Esophagus squamous epithelium (tissue), 4 donors: ENCODE results near the gene ZNF653.

Source experiments
- POLR2A ChIP-seq, 4 donors: fragments of 450-650 bp; IDR thresholded peaks; one replicate each; pipeline ENCODE4 v1.6.1; 2017; ENCODE audit warnings: antibody characterized with exemption in 4 of 4, mild to moderate bottlenecking in 4 of 4, moderate library complexity in 3 of 4
- TF ChIP-seq, protein P1 (sequence below), 6 experiments: fragments of 450-650 bp in 4 of 6; fragments of 200-600 bp in 2 of 6; sonication (generic) in 2 of 6; IDR thresholded peaks; one replicate each; pipeline ENCODE4 v1.5.1; 2016 to 2019; ENCODE audit warnings: antibody characterized with exemption in 6 of 6, mild to moderate bottlenecking in 4 of 6, moderate library complexity in 4 of 6

GRCh38 chr19:11552666-11553372 lies 47.2 kb upstream of the ZNF653 start:
- TF ChIP-seq, protein P1, sequence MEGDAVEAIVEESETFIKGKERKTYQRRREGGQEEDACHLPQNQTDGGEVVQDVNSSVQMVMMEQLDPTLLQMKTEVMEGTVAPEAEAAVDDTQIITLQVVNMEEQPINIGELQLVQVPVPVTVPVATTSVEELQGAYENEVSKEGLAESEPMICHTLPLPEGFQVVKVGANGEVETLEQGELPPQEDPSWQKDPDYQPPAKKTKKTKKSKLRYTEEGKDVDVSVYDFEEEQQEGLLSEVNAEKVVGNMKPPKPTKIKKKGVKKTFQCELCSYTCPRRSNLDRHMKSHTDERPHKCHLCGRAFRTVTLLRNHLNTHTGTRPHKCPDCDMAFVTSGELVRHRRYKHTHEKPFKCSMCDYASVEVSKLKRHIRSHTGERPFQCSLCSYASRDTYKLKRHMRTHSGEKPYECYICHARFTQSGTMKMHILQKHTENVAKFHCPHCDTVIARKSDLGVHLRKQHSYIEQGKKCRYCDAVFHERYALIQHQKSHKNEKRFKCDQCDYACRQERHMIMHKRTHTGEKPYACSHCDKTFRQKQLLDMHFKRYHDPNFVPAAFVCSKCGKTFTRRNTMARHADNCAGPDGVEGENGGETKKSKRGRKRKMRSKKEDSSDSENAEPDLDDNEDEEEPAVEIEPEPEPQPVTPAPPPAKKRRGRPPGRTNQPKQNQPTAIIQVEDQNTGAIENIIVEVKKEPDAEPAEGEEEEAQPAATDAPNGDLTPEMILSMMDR (IDR thresholded peaks at IDR 0.05), result no peak
- no peak for TF ChIP-seq POLR2A (IDR thresholded peaks at IDR 0.05)
